H1 (cell line): Measurements from ENCODE around the gene SPTBN1. TPM values are rescaled to one million over a fixed set of nuclear protein-coding genes. Genes with fewer than 3 reads are reported as not detected.
A peak's percentile ranks its signal among the peaks of the same experiment; 100 is the strongest.

ENCODE experiments used
- CTCF ChIA-PET: fragments of 300-600 bp; sonication (Branson Sonifier 250); formaldehyde crosslinking; loops from one replicate; lab custom pipeline; 2021; ENCODE audit not compliant: partially characterized antibody; lab: Charles Lee
- POLR2A ChIA-PET: fragments of 300-600 bp; sonication (Branson Sonifier 250); formaldehyde crosslinking; loops from one replicate; lab custom pipeline; 2021; ENCODE audit warnings: inconsistent platforms; ENCODE audit not compliant: partially characterized antibody; lab: Charles Lee
- DNase-seq, 2 experiments: peaks; one replicate each; pipeline versions ENCODE4 v3.0.0 to v3.0.0-alpha.2; 2010 to 2022; ENCODE audit warnings: low spot score in 2 of 2, low read depth in 1 of 2, mixed read lengths in 1 of 2
- FAIRE-seq: peaks from 2 replicates; lab custom pipeline; 2011; peaks lifted over from hg19 to GRCh38; lab: Jason Lieb, UNC
- H2AFZ ChIP-seq: 2 replicates; pipeline ENCODE4 v1.8.1; 2012; ENCODE audit warnings: low read length, inconsistent platforms
- H2AK5ac ChIP-seq: 2 replicates; pipeline ENCODE4 v1.6.1; 2013; ENCODE audit warnings: low read depth, low read length
- H2BK120ac ChIP-seq: replicated peaks from 2 replicates; pipeline ENCODE3; 2013; ENCODE audit warnings: low read depth, low read length, inconsistent platforms
- H2BK12ac ChIP-seq: 2 replicates; pipeline ENCODE4 v1.6.1; 2013; ENCODE audit warnings: low read depth, low read length
- H2BK15ac ChIP-seq: 2 replicates; pipeline ENCODE4 v1.6.1; 2013; ENCODE audit warnings: low read length
- H2BK20ac ChIP-seq: 2 replicates; pipeline ENCODE4 v1.6.1; 2013; ENCODE audit warnings: low read length
- H2BK5ac ChIP-seq: 2 replicates; pipeline ENCODE4 v1.6.1; 2013; ENCODE audit warnings: low read depth, low read length
- H3K14ac ChIP-seq: 2 replicates; pipeline ENCODE4 v1.6.1; 2013; ENCODE audit warnings: inconsistent platforms; ENCODE audit not compliant: insufficient read length
- H3K18ac ChIP-seq: 2 replicates; pipeline ENCODE4 v1.6.1; 2013; ENCODE audit warnings: low read length; ENCODE audit errors: extremely low read depth
- H3K23ac ChIP-seq: 2 replicates; pipeline ENCODE4 v1.6.1; 2013; ENCODE audit warnings: inconsistent platforms; ENCODE audit not compliant: insufficient read length
- H3K23me2 ChIP-seq: 2 replicates; pipeline ENCODE4 v1.6.1; 2013; ENCODE audit warnings: low read depth, low read length
- H3K27ac ChIP-seq: 2 replicates; pipeline ENCODE4 v1.6.1; 2011; ENCODE audit warnings: low read depth, low read length, inconsistent platforms
- H3K27me3 ChIP-seq, 4 experiments: replicated peaks in 1 of 4; 1 replicate in 1 of 4; 2 replicates in 3 of 4; pipeline versions ENCODE4 v1.6.1 to v1.8.1; 2011 to 2013; ENCODE audit warnings: low read length in 3 of 4, mild to moderate bottlenecking in 3 of 4, inconsistent platforms in 2 of 4, mixed read lengths in 2 of 4, moderate library complexity in 1 of 4; ENCODE audit not compliant: control insufficient read depth in 3 of 4, insufficient read depth in 3 of 4; ENCODE audit errors: extremely low read depth in 1 of 4
- H3K36me3 ChIP-seq, 4 experiments: 2 replicates each; pipeline versions ENCODE4 v1.6.1 to v1.8.1; 2011 to 2013; ENCODE audit warnings: mild to moderate bottlenecking in 4 of 4, low read length in 3 of 4, moderate library complexity in 2 of 4, control low read depth in 1 of 4, inconsistent platforms in 1 of 4; ENCODE audit not compliant: insufficient read depth in 4 of 4, control insufficient read depth in 2 of 4
- H3K4ac ChIP-seq: replicated peaks from 2 replicates; pipeline ENCODE3; 2013; ENCODE audit warnings: low read length, low read depth, mixed read lengths, inconsistent platforms; ENCODE audit not compliant: insufficient read length
- H3K4me1 ChIP-seq, 4 experiments: replicated peaks in 1 of 4; 1 replicate in 1 of 4; 2 replicates in 3 of 4; pipeline versions ENCODE4 v1.6.1 to v1.8.1; 2011 to 2013; ENCODE audit warnings: low read length in 3 of 4, inconsistent platforms in 2 of 4, mixed read lengths in 1 of 4; ENCODE audit not compliant: insufficient read depth in 4 of 4, control insufficient read depth in 3 of 4
- H3K4me2 ChIP-seq, 2 experiments: 2 replicates each; pipeline versions ENCODE4 v1.6.1 to v1.8.1; 2011 to 2013; ENCODE audit warnings: low read depth in 2 of 2, low read length in 2 of 2, control low read depth in 1 of 2, inconsistent platforms in 1 of 2, mild to moderate bottlenecking in 1 of 2; ENCODE audit not compliant: insufficient read depth in 1 of 2
- H3K4me3 ChIP-seq, 4 experiments: fragments of 200-600, 300-600 bp in 1 of 4; sonication (generic), shearing (Covaris generic), sonication (Bioruptor Twin) in 1 of 4; 2 replicates each; pipeline versions ENCODE4 v1.5.1 to v1.8.1; 2011 to 2016; ENCODE audit warnings: low read length in 4 of 4, low read depth in 3 of 4, control low read depth in 2 of 4, inconsistent platforms in 2 of 4, mild to moderate bottlenecking in 2 of 4, mixed read lengths in 1 of 4, moderate library complexity in 1 of 4; ENCODE audit not compliant: insufficient read depth in 2 of 4; ENCODE audit errors: extremely low read depth in 1 of 4
- H3K56ac ChIP-seq: replicated peaks from 2 replicates; pipeline ENCODE3; 2013; ENCODE audit warnings: low read depth, mild to moderate bottlenecking, mixed read lengths, low read length, inconsistent platforms; ENCODE audit not compliant: insufficient read length
- H3K79me1 ChIP-seq: 2 replicates; pipeline ENCODE4 v1.6.1; 2013; ENCODE audit warnings: low read depth, low read length, control low read depth
- H3K79me2 ChIP-seq, 2 experiments: 2 replicates each; pipeline versions ENCODE4 v1.6.1 to v1.8.1; 2012 to 2013; ENCODE audit warnings: low read length in 2 of 2, mild to moderate bottlenecking in 2 of 2, inconsistent platforms in 1 of 2; ENCODE audit not compliant: insufficient read depth in 2 of 2, control insufficient read depth in 1 of 2
- H3K9ac ChIP-seq, 4 experiments: replicated peaks in 1 of 4; 1 replicate in 1 of 4; 2 replicates in 3 of 4; pipeline versions ENCODE4 v1.6.1 to v1.8.1; 2011 to 2013; ENCODE audit warnings: low read depth in 3 of 4, low read length in 3 of 4, control low read depth in 2 of 4, mild to moderate bottlenecking in 2 of 4, moderate library complexity in 2 of 4, inconsistent platforms in 1 of 4; ENCODE audit errors: extremely low read depth in 1 of 4
- H3K9me3 ChIP-seq, 2 experiments: 2 replicates each; pipeline versions ENCODE4 v1.6.1 to v1.8.1; 2012 to 2013; ENCODE audit warnings: mild to moderate bottlenecking in 2 of 2, moderate library complexity in 2 of 2, control low read depth in 1 of 2, inconsistent platforms in 1 of 2, low read depth in 1 of 2, low read length in 1 of 2, mixed read lengths in 1 of 2; ENCODE audit not compliant: insufficient read depth in 2 of 2
- H4K20me1 ChIP-seq, 2 experiments: replicated peaks in 1 of 2; 2 replicates each; pipeline versions ENCODE3 to v1.8.1; 2011 to 2013; ENCODE audit warnings: inconsistent platforms in 2 of 2, low read length in 2 of 2, mild to moderate bottlenecking in 1 of 2; ENCODE audit not compliant: insufficient read depth in 2 of 2, control insufficient read depth in 1 of 2
- H4K5ac ChIP-seq: 2 replicates; pipeline ENCODE4 v1.6.1; 2013; ENCODE audit warnings: low read length, low read depth, mixed read lengths, inconsistent platforms; ENCODE audit not compliant: insufficient read length
- H4K8ac ChIP-seq: 2 replicates; pipeline ENCODE4 v1.8.0; 2013; ENCODE audit warnings: mild to moderate bottlenecking, moderate library complexity, low read length, inconsistent platforms; ENCODE audit not compliant: insufficient read depth; ENCODE audit errors: extremely low read depth
- H4K91ac ChIP-seq: replicated peaks from 2 replicates; pipeline ENCODE3; 2013; ENCODE audit warnings: low read length, mixed read lengths, inconsistent platforms; ENCODE audit not compliant: insufficient read length
- CBX5 ChIP-seq: fragments of 300-800, 300-1000 bp; sonication (generic); IDR thresholded peaks from 2 replicates; pipeline ENCODE4 v1.7.1; 2016; ENCODE audit warnings: antibody characterized with exemption, low read length, low read depth
- CHD2 ChIP-seq: IDR thresholded peaks from 2 replicates; pipeline ENCODE4 v1.6.1; 2012; ENCODE audit warnings: low read length, improper control_type of control experiment
- EGR1 ChIP-seq: IDR thresholded peaks from 2 replicates; pipeline ENCODE4 v1.6.1; 2011; ENCODE audit warnings: low read depth, low read length, borderline replicate concordance
- NANOG ChIP-seq: IDR thresholded peaks from 2 replicates; pipeline ENCODE4 v1.6.1; 2011; ENCODE audit warnings: low read length, low read depth, mild to moderate bottlenecking, inconsistent platforms; ENCODE audit not compliant: insufficient read depth, poor library complexity, severe bottlenecking
- SP1 ChIP-seq: IDR thresholded peaks from 2 replicates; pipeline ENCODE4 v1.6.1; 2011; ENCODE audit warnings: low read depth, low read length
- SP4 ChIP-seq: IDR thresholded peaks from 2 replicates; pipeline ENCODE4 v1.6.1; 2012; ENCODE audit warnings: low read length, inconsistent platforms
- TAF1 ChIP-seq: IDR thresholded peaks from 2 replicates; pipeline ENCODE4 v1.6.1; 2011; ENCODE audit warnings: mild to moderate bottlenecking, low read depth, low read length
- TEAD4 ChIP-seq: IDR thresholded peaks from 2 replicates; pipeline ENCODE4 v1.6.1; 2012; ENCODE audit warnings: low read depth, low read length, inconsistent platforms, mixed read lengths
- WGBS, 2 experiments: shearing (Covaris generic) in 1 of 2; methylation state at CpG; one replicate each; pipeline versions ENCODE4 v1.1.6 to v1.1.7; 2013 to 2015; ENCODE audit warnings: low lambda C conversion rate in 2 of 2, mixed read lengths in 2 of 2, inconsistent platforms in 1 of 2, low coverage in 1 of 2, missing lambda C conversion rate in 1 of 2; ENCODE audit not compliant: insufficient replicate concordance in 2 of 2, insufficient coverage in 1 of 2, insufficient read length in 1 of 2; ENCODE audit errors: extremely low coverage in 1 of 2, missing lambda C conversion rate in 1 of 2; 5-methylcytosine and 5-hydroxymethylcytosine counted together
- polyA plus RNA-seq, 7 experiments: library from polyadenylated mRNA; depleted of rRNA in 3 of 7; stranded (reverse) in 5 of 7; unstranded in 2 of 7; fragments of >200 nt in 5 of 7; fragments of 200-250 nt in 2 of 7; gene quantifications; 1 replicate in 5 of 7; 2 replicates in 1 of 7; 4 replicates in 1 of 7; pipeline versions ENCODE4 v1.2.1 to v1.2.3, GENCODE V29; 2011 to 2013; ENCODE audit warnings: missing spikeins in 2 of 7, mixed read lengths in 2 of 7
- total RNA-seq: library from RNA; stranded (reverse); fragmentation: NEBNext Ultra II Directional; extraction: Animal tissue kit (Norgen Biotek cat#: 25700); gene quantifications from 2 replicates; pipeline ENCODE4 v1.2.1, GENCODE V29; 2021

Gene SPTBN1
- total and polyA plus RNA-seq, 2 of the 8 experiments (the other 6 are each of a cell fraction or from before 2014, with no cell fraction given) = 31.8 to 180 TPM

DNA sequence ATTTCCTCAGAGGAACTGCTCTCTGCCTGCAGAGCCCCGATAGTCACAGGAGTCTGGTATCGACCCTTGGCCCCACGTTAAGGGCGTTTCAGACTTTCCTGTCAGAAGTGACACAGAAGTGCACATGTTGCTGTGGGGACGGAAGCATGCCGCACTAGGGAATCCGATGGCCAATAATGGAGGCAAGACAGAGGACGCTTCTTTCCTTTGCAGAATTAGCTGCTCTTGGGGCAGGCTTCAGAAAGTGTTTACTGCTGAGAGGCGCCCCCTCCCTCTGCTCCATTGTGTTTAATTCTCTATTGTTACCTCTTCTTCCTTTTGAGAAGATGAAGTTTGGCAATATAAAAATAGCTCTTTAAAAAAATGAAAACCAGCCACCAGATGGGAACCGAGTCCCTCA is 148.7 kb downstream of the SPTBN1 start:
- Histone ChIP-seq H3K4me2 (peak overlapping the region in 1 of 2 experiments; percentile 26; a peak in 1 of 4 replicates), H3K23me2 (no peaks in the 10 kb centered on the region), H2BK5ac (no peak overlapping the region), H3K4me3 (no peak overlapping the region), H3K23ac (no peak overlapping the region), H3K18ac (no peak overlapping the region), H2BK20ac (no peak overlapping the region), H3K9me3 (no peaks in the 10 kb centered on the region), H3K4me1 (peaks cover 3 to 24% (median 7%) of the 10 kb centered on the region in 4 experiments), H4K91ac (no peak overlapping the region), H3K36me3 (peaks cover 0 to 3% (median 0%) of the 10 kb centered on the region in 4 experiments; a peak in 3 of 8 replicates), H2AK5ac (no peak overlapping the region), H2BK120ac (no peak overlapping the region), H2AFZ (no peak overlapping the region), H3K79me1 (peaks cover 18% of the 10 kb centered on the region; the same call in 1 of the 2 replicates), H3K79me2 (peaks cover 26 to 99% of the 10 kb centered on the region in 2 experiments), H3K27me3 (no peaks in the 10 kb centered on the region), H3K9ac (no peak overlapping the region), H2BK15ac (no peak overlapping the region), H3K4ac (no peak overlapping the region), H3K14ac (no peak overlapping the region), H4K5ac (no peak overlapping the region), H3K27ac (no peak overlapping the region), H4K20me1 (peaks cover 15 to 23% of the 10 kb centered on the region in 2 experiments), H3K56ac (no peak overlapping the region), H2BK12ac (no peak overlapping the region), H4K8ac (no peak overlapping the region)
- FAIRE-seq = no peak
- DNase-seq = no peak
- POLR2A ChIA-PET = interaction anchor here (1.2 to 3.1 kb wide), 2 partner anchors 46 to 48 kb away, joined by 5 to 13 read pairs; no protein-coding TSS in a partner anchor
- WGBS, 2 experiments = 88% methylated on average over 10 of the region's 10 CpGs; no CpG with 5 or more reads in 1 of the 2 experiments
- TF ChIP-seq CHD2 (no peak), TAF1 (no peak), TEAD4 (no peak), SP4 (no peak), NANOG (no peak), EGR1 (no peak), SP1 (no peak), CBX5 (no peak)
- CTCF ChIA-PET = interaction anchor here (0.6 to 2.7 kb wide), 13 partner anchors 9 to 497 kb away, joined by 3 to 10 read pairs (median 3); no protein-coding TSS in a partner anchor
